Stimulated activated CD4-positive, alpha-beta T cell treated with anti-CD3 and anti-CD28 coated beads, Interleukin-4, amount 100 ng/mL, for 48 hours (primary cell): ENCODE measurements around the gene MAEA.

Source experiments
- DNase-seq, 2 donors: peaks; one replicate each; pipeline ENCODE4 v3.0.0-alpha.2; 2020; ENCODE audit warnings: low read depth in 2 of 2

The MAEA gene

DNA sequence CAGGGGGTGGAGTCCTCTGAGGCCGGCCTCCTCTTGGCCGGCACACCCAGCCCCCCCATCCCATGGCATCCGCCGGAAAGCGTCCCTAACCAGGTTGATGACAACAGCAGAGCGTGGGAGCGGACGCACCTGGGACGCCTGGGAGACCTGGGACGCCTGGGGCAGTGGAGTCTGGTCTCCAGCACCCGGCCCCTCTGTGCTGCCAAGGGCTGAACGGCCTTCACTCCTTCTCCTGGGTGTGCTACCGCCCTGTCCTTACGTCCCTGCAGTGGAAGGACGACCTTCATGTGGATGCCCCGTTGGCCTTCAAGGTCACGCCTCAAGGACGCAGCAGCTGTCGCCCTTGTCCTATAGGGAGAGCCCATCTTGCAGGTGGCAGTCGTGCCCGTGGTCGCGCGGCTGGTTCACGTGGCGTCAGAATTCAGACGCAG is 89.7 kb downstream of the MAEA start:
- no peak for DNase-seq

DNA sequence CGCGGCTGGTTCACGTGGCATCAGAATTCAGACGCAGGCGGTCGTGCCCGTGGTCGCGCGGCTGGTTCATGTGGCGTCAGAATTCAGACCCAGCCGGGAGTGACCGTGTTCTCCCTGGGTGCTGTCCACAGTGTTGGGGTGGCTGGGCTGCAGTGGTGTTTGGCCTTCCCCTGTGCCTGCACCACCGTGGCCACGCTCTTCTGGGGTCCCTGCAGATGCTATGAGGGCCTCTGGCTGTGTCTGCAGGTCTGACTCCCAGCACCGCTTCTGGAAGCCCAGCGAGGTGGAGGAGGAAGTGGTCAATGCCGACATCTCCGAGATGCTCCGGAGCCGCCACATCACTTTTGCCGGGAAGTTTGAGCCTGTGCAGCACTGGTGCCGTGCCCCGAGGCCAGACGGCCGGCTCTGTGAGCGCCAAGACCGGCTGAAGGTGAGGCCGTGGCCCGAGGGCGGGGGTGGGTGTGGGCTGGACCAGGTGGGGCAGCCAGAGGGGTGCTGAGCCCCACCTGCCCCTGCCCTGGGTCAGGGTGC is 90.2 kb downstream of the MAEA start:
- no peak for DNase-seq

DNA sequence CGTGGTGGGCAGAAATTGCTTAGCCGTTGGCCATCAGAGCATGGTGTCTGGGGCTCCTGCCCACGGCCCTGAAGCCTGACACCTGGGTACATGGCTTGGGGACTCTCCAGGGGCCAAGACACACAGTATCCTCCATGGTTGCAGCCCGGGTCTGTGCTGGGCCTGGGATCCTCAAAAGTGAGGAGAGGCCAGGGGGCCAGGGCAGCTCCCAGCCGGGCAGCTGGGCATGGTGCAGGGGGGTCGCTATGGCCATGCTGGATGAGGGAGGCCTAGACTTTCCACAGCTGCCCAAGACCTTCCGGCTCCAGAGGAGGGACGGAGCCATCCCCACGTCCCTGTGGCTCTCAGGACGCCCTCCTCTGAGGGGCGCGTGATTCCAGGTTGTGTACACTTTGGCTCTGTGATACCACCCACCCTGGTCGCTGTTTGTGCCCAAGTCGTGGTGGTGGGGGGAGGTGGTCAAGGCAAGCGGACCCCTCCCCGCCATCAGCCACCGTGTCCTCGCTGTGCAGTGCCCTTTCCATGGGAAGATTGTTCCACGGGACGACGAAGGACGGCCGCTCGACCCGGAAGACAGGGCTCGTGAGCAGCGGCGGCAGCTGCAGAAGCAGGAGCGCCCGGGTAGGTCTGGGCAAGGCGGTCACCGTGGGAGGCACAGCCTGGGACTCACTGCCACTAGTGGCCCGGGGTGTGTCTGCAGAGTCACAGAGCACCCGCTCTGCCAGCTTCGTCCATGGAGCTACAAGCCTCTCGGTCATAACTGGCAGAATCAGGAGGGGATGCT is 90.9 kb downstream of the MAEA start:
- no peak for DNase-seq

DNA sequence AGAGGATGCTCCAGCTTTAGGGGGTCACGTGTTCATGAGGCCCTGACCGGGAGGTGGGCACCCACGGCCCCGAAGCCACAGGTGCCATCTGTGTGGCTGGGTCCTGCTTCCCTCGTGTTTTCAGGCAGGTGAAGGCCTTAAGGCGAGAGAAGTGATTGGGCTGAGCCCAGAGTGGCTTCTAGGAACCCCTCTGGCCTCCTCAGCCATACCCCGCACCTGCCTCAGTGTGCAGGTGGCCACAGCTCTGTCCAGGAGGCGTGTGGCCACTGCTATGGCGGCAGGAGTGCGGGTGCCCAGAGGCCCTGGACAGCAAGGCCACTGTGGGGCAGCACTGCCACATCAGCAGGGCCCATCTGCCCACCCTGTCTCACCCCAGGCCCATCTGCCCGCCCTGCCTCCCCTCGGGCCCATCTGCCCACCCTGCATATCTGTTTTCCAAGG is 91.5 kb downstream of the MAEA start:
- DNase-seq = no peak

DNA sequence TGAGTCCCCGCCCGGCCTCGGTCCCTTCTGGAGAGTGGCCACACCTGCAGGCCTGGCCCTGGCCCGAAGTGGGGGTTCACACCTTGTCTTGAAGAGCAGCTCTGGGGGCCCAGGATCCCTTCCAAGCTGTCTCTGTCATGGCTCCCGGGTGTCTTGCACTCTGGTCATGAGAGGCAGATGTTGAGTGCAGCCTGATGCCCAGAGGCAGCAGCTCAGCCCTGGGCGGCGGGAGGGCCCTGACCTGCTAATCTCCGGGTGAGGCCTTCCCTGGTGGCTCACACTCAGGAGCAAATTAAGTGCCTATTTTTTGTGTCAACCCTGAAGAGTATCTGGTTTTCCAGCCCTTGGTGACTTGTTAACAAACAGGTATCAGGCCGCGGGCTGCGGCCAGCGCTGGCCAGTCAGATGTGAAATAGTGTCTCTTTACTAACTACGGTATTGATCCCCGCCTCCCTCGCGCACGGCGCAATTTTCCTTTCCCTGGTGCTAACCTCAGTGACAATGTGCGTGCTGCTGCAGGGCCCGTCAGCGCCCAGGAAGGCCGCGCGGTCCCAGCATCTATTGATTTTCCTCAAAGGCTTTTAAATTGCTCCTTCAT is 92.4 kb downstream of the MAEA start:
- no peak for DNase-seq

DNA sequence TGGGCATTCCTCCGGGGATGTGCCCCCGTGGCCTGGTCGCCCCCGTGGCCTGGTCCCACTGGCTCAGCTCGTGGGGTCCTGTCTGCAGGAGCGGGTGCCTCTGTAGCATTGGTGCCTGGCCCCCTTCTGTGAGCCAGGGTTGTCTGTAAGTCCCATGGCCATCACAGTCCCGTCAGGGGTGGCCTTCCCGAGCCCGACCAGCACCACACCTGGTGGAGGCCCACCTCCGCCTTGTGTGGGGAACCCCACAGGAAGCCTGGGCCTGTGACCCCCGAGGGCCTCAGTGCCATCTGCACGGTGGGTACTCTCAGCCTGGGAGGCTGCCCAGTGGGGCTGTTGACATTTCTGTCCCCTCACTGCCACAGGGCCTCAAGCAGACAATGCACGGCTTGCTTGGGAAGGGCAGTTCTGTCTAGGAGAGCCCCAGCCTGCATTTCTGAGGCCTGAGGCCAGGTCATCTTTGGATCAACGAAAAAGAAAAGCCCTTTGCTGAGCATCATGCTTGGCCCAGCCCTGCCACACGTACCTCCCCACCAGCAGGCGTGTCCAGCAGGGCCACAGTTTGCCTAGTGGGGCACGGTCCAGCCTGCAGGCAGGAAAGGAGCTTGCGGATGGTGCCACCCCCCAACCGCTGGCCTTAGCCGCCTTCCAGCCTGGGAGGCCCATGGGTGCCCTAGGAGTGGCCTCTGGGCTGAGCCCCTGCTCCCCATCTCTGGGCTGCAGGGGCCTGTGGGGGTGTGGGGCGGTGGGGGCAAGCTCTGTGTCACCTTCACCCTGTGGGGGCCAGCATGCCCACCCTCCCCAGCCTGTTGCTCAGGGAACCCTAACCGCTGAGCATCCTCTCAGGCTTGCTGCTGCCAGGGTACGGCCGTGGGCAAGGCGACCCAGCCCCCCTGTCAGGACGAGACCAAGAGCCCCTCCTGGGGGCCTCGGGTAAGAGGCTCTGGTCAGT is 93.4 kb downstream of the MAEA start:
- DNase-seq = no peak

DNA sequence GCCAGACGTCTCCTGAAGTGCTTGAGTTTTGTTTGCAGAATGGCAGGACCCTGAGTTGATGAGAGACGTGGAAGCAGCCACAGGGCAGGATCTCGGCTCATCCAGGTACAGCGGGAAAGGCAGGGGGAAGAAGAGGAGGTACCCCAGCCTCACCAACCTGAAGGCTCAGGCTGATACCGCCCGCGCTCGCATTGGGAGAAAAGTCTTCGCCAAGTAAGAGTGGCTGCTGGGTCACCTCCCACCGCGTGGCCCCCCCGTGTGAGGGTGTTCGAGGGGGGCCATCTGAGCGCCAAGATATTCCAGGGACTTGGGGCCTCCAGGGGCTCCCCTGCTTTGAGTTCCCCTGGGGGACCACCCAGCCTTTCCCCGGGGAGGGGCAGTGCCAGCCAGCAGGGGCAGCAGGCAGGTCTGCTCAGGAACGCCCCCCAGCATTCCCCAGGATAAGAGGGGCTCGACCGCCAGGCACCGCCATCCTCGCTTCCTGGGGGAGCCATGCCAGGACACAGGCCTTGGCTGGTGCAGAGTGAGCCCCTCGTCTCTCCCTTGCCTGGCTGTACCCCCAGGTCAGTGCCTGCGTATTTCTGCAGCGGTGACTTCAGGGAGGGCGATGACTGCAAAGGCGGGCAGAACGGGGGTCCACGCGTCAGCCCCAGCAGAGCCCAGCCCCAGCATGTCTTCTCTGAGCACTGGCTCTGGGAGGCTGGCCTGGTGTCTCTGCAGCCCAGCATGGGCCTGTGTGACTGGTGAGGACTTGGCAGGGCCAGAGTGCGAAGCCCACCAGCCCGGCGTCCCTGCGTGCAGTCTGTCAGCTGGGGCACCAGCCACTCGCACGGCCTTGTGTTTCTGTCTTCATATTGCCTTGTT is 94.3 kb downstream of the MAEA start:
- DNase-seq = no peak

DNA sequence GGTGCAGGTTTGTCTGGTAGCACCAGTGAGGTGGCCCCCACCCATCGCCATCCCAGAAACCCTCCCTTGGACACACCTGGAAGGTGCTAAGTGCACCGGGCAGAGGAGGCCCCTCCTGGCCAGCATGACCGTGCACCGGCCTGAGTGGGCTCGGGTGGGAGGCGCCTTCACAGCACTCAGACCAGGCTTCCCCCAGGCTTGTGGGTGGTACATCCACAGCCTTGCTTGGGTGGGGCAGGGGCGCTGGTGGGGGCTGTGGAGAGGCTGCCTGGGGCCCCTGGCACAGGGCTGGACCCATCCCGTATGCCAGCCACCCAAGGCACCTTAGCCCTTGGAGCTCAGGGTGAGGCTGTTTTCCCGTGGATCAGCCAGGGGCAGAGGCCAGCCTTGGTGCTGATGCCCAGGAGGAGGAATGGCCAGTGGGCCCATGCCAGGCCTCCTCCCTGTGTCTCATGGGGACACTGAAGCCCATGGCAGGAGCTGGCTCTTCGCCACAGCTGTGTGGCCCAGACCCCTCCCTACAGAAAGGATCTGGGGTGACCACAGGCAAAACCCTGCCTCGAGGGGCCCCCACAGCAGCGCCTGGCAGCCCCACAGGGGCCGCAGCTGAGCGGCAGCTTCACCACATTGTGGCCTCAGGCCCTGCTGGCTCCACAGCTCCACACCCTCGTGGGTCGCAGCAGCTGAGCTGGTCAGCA is 95.1 kb downstream of the MAEA start:
- no peak for DNase-seq

DNA sequence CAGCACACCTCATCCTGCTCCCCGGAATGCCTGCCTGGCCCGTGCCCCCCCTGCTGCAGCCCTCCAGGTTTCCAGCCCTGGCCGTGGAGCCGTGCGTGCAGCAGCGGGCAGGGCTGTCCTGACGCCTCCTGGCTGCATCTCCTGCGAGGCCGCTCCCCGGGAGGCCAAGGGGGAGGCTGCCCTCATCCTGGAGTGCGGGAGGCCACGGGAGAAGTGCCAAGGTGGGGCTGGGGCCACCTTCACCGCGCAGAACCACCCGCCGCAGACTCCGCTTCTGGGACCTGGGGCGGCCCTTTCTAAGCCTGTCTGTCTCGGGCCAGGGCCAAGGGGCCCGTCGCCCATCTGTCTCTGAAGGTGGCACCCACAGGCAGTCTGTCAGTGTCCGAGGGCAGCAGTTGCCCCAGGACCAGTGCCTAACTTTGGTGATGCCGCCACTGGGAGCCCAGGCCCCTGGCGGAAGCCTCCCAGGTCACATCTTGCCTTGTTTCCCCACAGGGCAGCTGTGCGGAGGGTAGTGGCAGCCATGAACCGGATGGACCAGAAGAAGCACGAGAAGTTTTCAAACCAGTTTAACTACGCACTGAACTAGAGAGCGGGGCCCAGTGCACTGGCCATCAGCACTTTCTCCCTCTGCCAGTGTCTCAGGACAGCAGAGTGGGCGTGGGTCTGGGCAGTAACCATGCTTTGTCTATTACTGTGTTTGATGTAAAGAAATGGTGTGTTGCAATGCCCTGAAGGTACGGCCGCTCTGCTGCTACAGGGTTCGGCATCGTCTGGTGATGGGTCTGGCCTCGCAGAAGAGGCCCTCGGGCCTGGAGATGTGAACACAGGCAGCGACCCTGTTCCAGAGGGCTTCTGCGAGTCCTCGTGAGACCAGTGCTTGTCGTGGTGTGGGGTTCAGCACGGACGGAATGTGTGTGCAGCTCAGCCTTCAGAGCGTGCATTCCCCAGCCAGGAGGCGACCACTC is 96.0 kb downstream of the MAEA start:
- DNase-seq = no peak
